Activated effector memory CD4-positive, alpha-beta T cell treated with anti-CD3 and anti-CD28 coated beads, Interleukin-2, amount 50 U/mL, for 16 hours (primary cell): Measurements from ENCODE around the gene MTFR1L.

Experiments
- DNase-seq: peaks from one replicate; pipeline ENCODE4 v3.0.0-alpha.2; 2020

MTFR1L gene

GRCh38 chr1:25819491-25820246 lies at the start of gene MTFR1L:
TSS of gene MTFR1L (plus strand) at chr1:25819954. CDS start at chr1:25823105, 3,151 bp downstream.
- DNase-seq = peak; percentile 98

DNA sequence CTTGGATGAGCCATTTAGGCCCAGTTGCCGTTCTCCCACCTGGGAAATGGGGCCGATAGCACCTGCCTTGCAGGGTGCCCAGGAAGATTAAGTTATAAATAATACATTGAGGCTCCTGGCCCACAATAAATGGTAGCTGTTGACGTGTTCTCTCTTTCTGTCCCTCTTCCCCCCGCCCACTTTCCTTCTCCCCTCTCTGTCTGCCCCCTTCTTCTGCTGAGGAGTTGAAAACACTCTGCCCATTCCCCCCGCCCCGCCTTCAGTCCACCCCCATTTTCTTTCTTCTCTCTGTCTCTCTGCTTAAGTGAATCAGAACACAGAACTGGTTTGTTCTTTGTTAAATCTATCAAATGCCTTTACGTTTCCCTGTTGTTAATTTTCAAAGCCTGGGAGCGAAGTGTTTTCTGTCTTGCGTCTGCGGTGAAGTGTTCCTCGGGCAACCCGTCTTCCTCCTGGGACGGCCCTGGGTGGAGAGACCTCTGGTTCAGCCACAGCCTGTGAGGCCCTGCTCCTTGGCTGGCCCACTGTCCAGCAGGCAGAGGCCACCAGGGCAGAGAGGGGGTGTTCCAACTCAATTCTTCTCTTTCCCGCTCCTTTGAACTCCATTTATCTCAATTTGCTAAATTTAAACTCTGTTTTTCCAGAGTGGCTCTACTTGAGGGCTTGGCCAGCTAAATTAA lies 49.1 kb upstream of the MTFR1L start:
- DNase-seq = no peak

DNA sequence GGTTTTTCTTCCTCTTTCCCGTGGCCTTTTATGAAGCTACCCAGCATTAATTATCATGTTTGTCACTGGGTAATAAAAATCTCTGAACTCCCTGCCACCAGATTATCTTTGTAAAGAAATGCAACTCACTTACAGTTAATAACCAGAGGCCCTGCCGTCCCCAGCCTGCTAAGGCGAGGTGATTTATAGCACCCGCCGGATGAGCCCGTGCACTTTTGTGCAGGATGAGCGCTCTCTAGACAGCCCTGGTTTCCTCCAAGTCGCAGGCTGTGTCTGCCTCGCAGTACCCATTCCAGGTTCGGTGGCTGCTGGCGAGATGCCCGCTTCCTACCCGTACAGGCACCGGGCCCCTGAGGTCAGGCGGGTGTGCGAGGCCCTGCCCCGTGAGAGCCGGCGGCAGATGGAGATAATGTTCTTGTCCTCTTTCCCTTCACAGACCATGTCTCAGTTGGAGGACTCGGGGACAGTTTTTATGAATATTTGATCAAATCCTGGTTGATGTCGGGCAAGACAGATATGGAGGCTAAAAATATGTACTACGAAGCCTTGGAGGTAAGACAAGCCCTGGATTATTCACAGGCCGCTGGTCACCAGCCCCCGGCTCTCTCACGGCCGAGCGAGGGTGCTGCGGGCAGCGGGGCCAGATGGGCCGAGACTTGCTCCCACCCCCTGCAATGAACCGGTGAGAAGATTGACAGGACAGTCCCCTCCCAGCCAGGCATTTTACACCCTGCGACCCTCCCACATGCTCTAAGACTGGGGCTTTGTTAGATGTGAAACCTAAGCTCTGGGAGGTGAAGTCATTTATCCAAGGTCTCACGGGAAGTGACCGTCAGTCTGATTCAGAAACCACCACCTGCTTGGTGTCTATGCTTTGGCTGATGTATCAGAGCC lies 48.3 kb upstream of the MTFR1L start:
- DNase-seq = no peak

GRCh38 chr1:25772164-25772563 lies 47.6 kb upstream of the MTFR1L start:
- no peak for DNase-seq

DNA sequence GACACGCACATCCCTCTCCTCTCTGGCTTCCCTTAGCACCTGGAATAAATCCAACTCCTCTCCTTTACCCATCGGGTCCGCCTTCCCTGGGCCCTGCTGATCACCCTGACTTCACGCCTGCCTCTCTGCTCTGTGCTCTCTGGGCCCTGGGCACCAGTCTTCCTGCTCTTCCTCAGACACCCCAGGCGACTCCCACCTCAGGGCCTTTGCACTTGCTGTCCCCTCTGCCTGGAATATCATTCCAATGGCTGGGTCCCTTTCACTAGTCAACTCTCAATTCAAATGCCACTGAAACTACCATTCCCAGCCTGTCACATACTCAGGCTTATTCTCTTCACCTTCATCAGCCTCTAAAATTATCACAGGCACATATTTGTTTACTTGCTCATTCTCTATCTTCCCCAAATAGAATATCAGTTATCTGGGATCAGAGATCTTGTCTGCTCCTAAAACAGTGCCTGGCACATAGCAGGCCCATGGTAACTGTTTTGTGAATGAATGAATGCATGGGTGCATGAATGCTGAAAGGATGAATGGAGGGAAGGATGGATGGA lies 47.0 kb upstream of the MTFR1L start:
- no peak for DNase-seq

- DNase-seq = no peak
These were observed 46.2 kb upstream of the MTFR1L start for GRCh38 chr1:25773441-25774125.

GRCh38 chr1:25774206-25774803 lies 45.4 kb upstream of the MTFR1L start:
- no peak for DNase-seq

DNA sequence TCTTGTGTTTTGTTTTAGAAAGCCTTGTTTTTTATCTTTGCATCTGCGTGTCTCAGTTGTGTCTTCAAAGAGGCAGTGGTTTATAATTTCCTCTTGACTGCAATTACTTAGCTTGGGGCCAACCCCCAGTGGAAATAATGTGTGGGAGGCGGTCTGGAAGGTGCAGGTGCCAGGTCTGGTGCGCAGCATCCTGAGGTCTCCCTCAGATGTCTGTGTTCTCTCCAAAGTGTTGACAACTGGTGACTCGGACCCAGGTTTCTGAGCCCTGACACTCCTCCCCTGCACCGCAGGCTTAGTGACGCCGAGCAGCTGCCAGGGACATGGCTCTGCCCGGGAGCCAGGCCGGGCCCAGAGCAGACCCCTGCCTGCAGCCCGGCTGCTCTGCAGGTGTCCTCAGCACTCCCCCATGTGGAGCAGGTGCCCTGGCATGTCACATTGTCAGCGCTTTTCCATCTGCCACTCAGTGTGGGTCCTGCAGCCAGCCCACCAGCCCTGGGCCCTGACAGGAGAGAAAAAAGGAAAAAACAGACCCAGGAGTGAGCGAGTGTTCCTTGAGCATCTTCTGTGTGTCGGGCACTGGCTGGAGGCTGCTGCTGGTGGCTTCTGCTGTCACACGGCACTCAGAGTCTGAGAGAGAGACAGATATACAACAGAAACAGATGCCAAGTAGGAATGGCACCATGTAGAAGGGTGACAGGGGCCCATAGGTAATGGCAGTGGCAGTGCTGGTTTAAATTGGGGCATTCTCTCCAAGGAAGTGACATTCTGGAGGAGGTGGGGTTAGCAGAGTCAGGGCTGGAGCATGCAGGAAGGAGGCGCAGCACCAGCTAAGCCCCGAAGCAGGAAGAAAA lies 44.6 kb upstream of the MTFR1L start:
- peak; percentile 93 for DNase-seq

DNA sequence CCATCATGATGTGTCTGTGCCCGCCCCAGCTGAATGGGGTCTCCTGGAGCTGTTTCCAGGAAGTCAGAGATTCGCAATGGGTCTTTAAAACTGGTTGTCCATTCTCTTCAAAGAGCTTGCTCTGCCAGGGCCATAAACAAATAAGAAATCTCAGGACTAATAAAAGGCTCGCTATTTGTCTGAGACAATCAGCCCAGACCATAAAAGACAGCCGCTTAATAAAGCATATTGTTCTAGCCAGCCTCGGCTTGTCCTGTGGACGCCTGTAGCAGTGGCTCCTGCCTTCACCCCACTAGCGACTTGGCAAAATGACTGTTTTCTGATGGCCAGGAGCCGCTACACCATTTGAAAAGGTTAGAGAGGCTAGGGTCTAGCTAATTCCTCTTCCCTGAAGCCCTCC lies 40.4 kb upstream of the MTFR1L start:
- DNase-seq = no peak

DNA sequence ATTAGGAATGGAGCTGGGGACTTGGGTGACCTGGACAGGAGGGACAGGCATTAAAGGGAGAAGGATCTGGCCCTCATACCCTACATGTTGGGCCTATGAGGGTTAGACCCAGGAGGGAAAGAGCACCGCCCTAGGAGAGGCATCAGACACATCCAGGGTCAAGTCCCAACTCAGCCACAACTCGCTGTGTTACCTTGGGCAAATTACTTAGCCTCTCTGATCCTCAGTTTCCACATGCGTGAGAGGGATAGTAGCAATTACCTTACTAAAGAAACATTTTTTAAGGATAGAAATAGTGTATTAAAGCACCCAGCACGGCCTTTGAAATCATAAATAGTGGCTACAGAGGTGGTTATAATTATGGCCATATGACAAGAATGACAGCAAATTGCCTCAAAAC lies 39.9 kb upstream of the MTFR1L start:
- no peak for DNase-seq

DNA sequence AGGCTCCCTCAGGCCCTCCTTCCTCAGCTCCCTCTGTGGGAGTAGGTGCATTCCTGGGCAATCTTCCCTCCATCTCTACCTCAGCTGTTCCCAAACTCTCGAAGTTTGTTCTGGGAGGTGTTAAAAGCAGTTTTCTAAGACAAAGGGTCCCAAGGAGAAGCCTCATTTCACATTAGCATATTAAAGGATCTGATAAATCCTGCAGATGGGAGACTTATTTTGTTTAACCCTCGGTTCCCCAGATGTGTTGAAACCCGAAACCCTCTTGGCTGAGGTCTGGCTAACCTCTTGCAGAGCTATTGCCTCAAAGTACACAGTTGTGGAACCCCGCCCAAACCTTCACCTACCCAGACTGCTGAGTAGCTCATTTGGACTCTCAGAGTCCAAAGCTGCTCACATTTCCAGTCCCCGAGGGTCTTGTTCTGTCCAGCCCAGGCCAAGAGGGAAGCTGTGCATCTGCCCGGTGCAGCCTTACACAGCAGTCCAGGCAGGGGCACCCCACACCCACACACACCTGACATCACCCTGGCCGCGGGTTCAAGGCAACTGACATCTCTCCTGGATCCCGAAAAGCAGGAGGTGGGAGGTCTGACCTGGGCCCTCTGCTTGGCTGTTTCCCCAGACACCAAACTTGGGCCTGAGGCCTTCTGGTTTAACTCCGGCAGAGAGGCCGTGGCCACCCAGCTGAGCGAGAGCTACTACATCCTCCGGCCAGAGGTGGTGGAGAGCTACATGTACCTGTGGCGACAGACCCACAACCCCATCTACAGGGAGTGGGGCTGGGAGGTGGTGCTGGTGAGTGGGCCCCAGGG lies 39.2 kb upstream of the MTFR1L start:
- no peak for DNase-seq

DNA sequence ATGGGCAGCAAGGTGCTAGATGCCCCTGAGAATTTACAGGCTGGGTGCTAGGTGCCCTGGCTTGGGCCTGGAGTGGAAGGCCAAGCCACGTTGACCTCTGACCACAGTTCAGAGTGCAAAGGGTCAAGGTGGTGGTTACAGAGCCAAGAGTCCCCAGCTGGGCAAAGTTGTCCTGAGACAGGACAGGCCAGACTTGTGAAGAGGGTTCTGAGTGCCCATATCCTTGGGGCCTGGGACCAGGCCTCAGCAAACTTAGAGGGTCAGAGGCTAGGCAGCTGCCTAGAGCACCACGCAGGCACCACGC lies 38.7 kb upstream of the MTFR1L start:
- DNase-seq = no peak

- no peak for DNase-seq
These were observed 37.0 kb upstream of the MTFR1L start for GRCh38 chr1:25782608-25783201.

- DNase-seq = no peak
These were observed 35.1 kb upstream of the MTFR1L start for GRCh38 chr1:25784575-25785051.

- no peak for DNase-seq
These were observed 34.3 kb upstream of the MTFR1L start for GRCh38 chr1:25785333-25786067.

GRCh38 chr1:25786887-25787759 lies 32.6 kb upstream of the MTFR1L start:
- DNase-seq = no peak

DNA sequence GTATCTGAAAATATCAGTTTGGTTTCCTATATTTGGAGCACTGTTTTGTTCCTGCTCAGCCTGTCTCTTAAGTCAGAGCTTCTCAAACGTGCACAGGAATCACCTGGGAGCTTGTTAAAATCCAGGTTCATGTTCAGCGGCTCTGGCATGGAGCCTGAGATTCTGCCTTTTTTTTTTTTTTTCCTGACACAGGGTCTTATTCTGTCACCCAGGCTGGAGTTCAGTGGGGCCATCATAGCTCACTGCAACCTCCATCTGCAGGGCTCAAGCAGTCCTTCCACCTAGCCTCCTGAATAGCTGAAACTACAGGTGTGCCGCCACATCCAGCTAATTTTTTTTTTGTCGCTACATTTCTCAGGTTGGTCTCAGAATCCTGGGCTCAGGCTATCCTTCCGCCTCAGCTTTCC lies 32.0 kb upstream of the MTFR1L start:
- no peak for DNase-seq

DNA sequence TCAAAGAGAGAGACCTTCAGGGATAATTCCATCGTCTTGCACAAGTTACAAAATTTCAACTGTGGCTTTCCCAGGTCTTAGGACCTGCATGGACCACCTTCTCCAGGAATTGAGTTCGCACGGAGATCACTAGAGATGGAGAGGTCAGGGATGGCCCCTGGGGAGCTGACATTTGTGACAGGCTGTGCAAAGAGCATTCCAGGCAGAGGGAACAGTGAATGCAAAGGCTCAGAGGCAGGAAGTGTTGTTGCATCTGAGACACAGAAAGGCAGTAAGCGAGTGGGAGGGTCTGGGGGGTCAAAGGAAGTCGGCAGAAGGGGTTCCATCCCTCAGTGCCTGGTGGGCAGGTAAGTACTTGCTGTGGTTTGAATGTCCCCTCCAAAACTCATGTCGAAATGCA lies 29.3 kb upstream of the MTFR1L start:
- no peak for DNase-seq
